MCF 10A (cell line): Measurements from ENCODE around the gene TM6SF1. TPM values are rescaled to one million over a fixed set of nuclear protein-coding genes. Genes with fewer than 3 reads are reported as not detected.

Experiments used
- BruUV-seq: library from RNA; stranded (reverse); fragments of 400-500 nt; replicated peaks from 2 replicates; lab custom pipeline; 2021; lab: Mats Ljungman, UMichigan
- CTCF ChIA-PET: fragments of 300-600 bp; sonication (Branson Sonifier 250); formaldehyde crosslinking; extraction: SDS; loops from one replicate; lab custom pipeline; 2021; ENCODE audit warnings: antibody characterized with exemption, inconsistent platforms; lab: Yijun Ruan, JAX
- POLR2A ChIA-PET: fragments of 300-600, 350-650 bp; sonication (Branson Sonifier 250); formaldehyde crosslinking; extraction: SDS; loops from one replicate; lab custom pipeline; 2020; ENCODE audit warnings: antibody characterized with exemption, inconsistent platforms; lab: Yijun Ruan, JAX
- DNase-seq: peaks from one replicate; pipeline ENCODE4 v3.0.0-alpha.2; 2018; ENCODE audit not compliant: unreplicated experiment
- H3K27ac Mint-ChIP-seq: one replicate; pipeline ENCODE4 v1.8.0; 2022; ENCODE audit warnings: mild to moderate bottlenecking, low read depth, mixed read lengths; ENCODE audit not compliant: unreplicated experiment
- H3K27me3 Mint-ChIP-seq: one replicate; pipeline ENCODE4 v1.8.0; 2022; ENCODE audit warnings: mixed read lengths; ENCODE audit not compliant: insufficient read depth, unreplicated experiment
- H3K36me3 Mint-ChIP-seq: one replicate; pipeline ENCODE4 v1.8.0; 2022; ENCODE audit warnings: mild to moderate bottlenecking, moderate library complexity, mixed read lengths; ENCODE audit not compliant: insufficient read depth, unreplicated experiment
- H3K4me1 Mint-ChIP-seq: one replicate; pipeline ENCODE4 v1.8.0; 2022; ENCODE audit warnings: mixed read lengths; ENCODE audit not compliant: insufficient read depth, unreplicated experiment
- H3K4me3 Mint-ChIP-seq: one replicate; pipeline ENCODE4 v1.8.0; 2022; ENCODE audit warnings: mild to moderate bottlenecking, moderate library complexity, mixed read lengths; ENCODE audit not compliant: unreplicated experiment
- H3K9me3 Mint-ChIP-seq: one replicate; pipeline ENCODE4 v1.8.0; 2022; ENCODE audit warnings: mixed read lengths; ENCODE audit not compliant: unreplicated experiment
- CTCF ChIP-seq: fragments of 200-600 bp; IDR thresholded peaks from one replicate; pipeline ENCODE4 v1.8.0; 2022; ENCODE audit warnings: antibody characterized with exemption, mild to moderate bottlenecking; ENCODE audit not compliant: unreplicated experiment
- intact Hi-C: fragments of 100-400 bp; cut with micrococcal nuclease; formaldehyde crosslinking; loops from 2 replicates; pipeline ENCODE4 v1.14.1; 2022
- total RNA-seq: library from RNA; stranded (reverse); gene quantifications from 2 replicates; pipeline ENCODE4 v1.2.3, GENCODE V29; 2022

TM6SF1 gene
- total RNA-seq, 1 experiment from 2014 or later, result not detected

GRCh38 chr15:83092309-83092976, 15.0 kb upstream of the TM6SF1 start:
- ChIA-PET POLR2A (interaction anchor here (1.0 kb wide), 1 partner anchor 15 kb away, joined by 3 read pairs; no protein-coding TSS in a partner anchor), CTCF (interaction anchor here (0.6 to 1.0 kb wide), 3 partner anchors 13 to 233 kb away, joined by 3 read pairs; no protein-coding TSS in a partner anchor)
- intact Hi-C loops, result no loop called here
- Mint-ChIP-seq H3K27ac (no peak overlapping the region), H3K4me3 (no peak overlapping the region), H3K9me3 (no peaks in the 10 kb centered on the region), H3K4me1 (no peaks in the 10 kb centered on the region), H3K36me3 (peaks cover 4% of the 10 kb centered on the region), H3K27me3 (peaks cover 14% of the 10 kb centered on the region)
- no peak for TF ChIP-seq CTCF
- no peak for DNase-seq
- no TSS peak for BruUV-seq

- Mint-ChIP-seq H3K4me1 (no peaks in the 10 kb centered on the region), H3K27ac (no peak overlapping the region), H3K9me3 (no peaks in the 10 kb centered on the region), H3K27me3 (peaks cover 7% of the 10 kb centered on the region), H3K36me3 (peaks cover 4% of the 10 kb centered on the region), H3K4me3 (no peak overlapping the region)
- ChIA-PET POLR2A (interaction anchor here (1.1 kb wide), 1 partner anchor 15 kb away, joined by 4 read pairs; no protein-coding TSS in a partner anchor), CTCF (no interaction called here)
- DNase-seq, result no peak
- BruUV-seq, result no TSS peak
- no peak for TF ChIP-seq CTCF
- intact Hi-C loops, result no loop called here
These were observed 12.9 kb upstream of the TM6SF1 start for GRCh38 chr15:83094583-83094982.

GRCh38 chr15:83098079-83098478, 9.4 kb upstream of the TM6SF1 start:
- H3K9me3 Mint-ChIP-seq, result no peaks in the 10 kb centered on the region
- intact Hi-C loops, result no loop called here
- H3K36me3 Mint-ChIP-seq, result peaks cover 4% of the 10 kb centered on the region
- H3K27me3 Mint-ChIP-seq, result peaks cover 39% of the 10 kb centered on the region
- BruUV-seq, result no TSS peak
- H3K4me1 Mint-ChIP-seq, result no peaks in the 10 kb centered on the region
- no peak overlapping the region for H3K4me3 Mint-ChIP-seq
- POLR2A ChIA-PET, result no interaction called here
- CTCF ChIA-PET, result no interaction called here
- no peak for DNase-seq
- TF ChIP-seq CTCF, result no peak
- no peak overlapping the region for H3K27ac Mint-ChIP-seq

- Mint-ChIP-seq H3K27ac (no peak overlapping the region), H3K36me3 (peaks cover 4% of the 10 kb centered on the region), H3K9me3 (no peaks in the 10 kb centered on the region), H3K4me1 (peaks cover 6% of the 10 kb centered on the region), H3K4me3 (no peak overlapping the region), H3K27me3 (peaks cover 39% of the 10 kb centered on the region)
- no peak for TF ChIP-seq CTCF
- intact Hi-C loops, result no loop called here
- no TSS peak for BruUV-seq
- no peak for DNase-seq
- ChIA-PET POLR2A (no interaction called here), CTCF (no interaction called here)
These were observed 8.2 kb upstream of the TM6SF1 start for GRCh38 chr15:83099290-83099689.
